GM12892 (cell line): Measurements from ENCODE around the gene NIPSNAP3A.

ENCODE experiments used
- POLR2A ChIP-seq: IDR thresholded peaks from 2 replicates; pipeline ENCODE4 v1.6.1; 2011; ENCODE audit warnings: low read depth, low read length, control low read depth
- POLR2AphosphoS5 ChIP-seq: IDR thresholded peaks from 2 replicates; pipeline ENCODE4 v1.6.1; 2011; ENCODE audit warnings: low read depth, low read length, control low read depth

DNA sequence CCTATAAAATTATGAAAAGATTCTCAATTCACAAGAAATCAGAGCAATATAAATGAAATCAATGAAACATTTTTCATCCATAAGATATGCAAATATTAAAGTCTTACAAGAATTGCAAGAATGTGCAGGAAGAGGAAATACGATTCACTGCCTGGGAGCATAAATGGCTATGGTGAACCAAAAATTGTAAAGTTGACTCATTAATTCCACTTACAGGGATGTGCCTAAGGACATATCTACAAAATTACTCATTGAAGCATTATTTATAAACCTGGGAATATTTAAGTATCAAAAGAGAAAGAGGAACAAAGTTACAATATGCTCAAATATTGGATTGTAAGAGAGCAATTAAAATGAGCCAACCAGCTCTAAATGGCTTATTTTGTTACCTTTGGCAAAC lies 6.9 kb upstream of the NIPSNAP3A start:
- TF ChIP-seq POLR2AphosphoS5 (no peak), POLR2A (no peak)
